Effector memory CD4-positive, alpha-beta T cell (primary cell): ENCODE measurements around the gene HOXD12.

Source experiments
- DNase-seq, 3 donors: peaks; one replicate each; pipeline ENCODE4 v3.0.0-alpha.2; 2020
- H3K27ac ChIP-seq: 2 replicates; pipeline ENCODE4 v1.7.0; 2013; ENCODE audit warnings: mild to moderate bottlenecking, low read length, moderate library complexity; ENCODE audit not compliant: insufficient read depth, poor library complexity, severe bottlenecking
- H3K27me3 ChIP-seq: replicated peaks from 2 replicates; pipeline ENCODE4 v1.7.0; 2013; ENCODE audit warnings: mild to moderate bottlenecking, low read length; ENCODE audit not compliant: insufficient read depth, control insufficient read depth, poor library complexity, severe bottlenecking
- H3K36me3 ChIP-seq: 2 replicates; pipeline ENCODE4 v1.7.0; 2013; ENCODE audit warnings: mild to moderate bottlenecking, low read length, moderate library complexity; ENCODE audit not compliant: control insufficient read depth, insufficient read depth
- H3K4me1 ChIP-seq: 2 replicates; pipeline ENCODE4 v1.7.0; 2013; ENCODE audit warnings: low read length, mild to moderate bottlenecking; ENCODE audit not compliant: control insufficient read depth, insufficient read depth, poor library complexity, severe bottlenecking
- H3K4me3 ChIP-seq: 2 replicates; pipeline ENCODE4 v1.7.0; 2013; ENCODE audit warnings: low read length, low read depth, mild to moderate bottlenecking; ENCODE audit not compliant: insufficient read depth, poor library complexity, severe bottlenecking
- H3K9me3 ChIP-seq: 2 replicates; pipeline ENCODE4 v1.7.0; 2013; ENCODE audit warnings: mild to moderate bottlenecking, low read length, moderate library complexity; ENCODE audit not compliant: control insufficient read depth

HOXD12 gene

DNA sequence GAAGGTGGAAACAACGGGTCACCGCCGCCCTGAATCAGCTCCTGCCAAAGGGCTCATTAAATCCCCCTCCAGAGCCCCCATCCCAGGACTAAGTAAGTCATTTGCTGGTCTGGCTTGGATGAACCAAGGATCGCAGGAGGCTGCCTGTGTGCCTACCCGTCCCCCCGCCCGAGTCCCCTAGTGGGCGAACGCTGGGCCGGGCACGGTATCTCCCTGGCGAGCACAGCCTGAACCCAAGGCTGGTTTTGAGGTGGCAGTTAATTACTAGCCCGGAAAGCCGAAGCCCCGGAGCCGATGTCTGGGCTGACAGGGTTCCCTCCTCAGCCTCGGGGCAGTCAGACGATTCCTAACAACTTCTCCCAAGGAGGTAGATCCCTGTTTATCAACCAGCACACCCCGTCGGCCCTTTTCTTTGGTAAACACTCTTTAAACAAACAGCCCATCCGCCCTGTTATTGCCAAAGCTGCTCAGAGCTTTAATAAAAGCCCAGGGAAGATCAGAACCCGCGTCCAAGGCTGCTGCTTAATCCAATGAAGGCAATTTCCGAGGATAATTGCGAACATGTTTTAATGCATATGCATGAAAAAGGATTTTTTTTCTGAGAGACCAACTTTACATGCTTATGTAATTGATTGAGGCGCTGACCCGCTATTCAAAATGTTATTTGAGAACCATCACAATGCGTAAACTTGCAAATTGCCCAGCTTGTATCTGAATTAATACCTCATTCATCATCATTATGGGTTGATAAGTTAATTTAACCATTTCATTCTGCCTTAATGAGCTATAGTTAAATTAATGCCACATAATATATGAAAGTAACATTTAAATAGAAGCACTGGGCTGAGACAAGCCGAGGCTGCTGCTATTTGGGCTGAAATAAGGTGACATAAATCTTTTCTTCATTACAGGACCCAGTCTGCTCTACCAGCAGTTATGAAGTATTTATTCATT, 26.4 kb upstream of the HOXD12 start:
- H3K27me3 ChIP-seq, result peaks cover 79% of the 10 kb centered on the region
- no peak overlapping the region for H3K27ac ChIP-seq
- no peaks in the 10 kb centered on the region for H3K36me3 ChIP-seq
- no peak for DNase-seq
- H3K4me1 ChIP-seq, result no peaks in the 10 kb centered on the region
- H3K9me3 ChIP-seq, result peaks cover 3% of the 10 kb centered on the region
- H3K4me3 ChIP-seq, result no peak overlapping the region

DNA sequence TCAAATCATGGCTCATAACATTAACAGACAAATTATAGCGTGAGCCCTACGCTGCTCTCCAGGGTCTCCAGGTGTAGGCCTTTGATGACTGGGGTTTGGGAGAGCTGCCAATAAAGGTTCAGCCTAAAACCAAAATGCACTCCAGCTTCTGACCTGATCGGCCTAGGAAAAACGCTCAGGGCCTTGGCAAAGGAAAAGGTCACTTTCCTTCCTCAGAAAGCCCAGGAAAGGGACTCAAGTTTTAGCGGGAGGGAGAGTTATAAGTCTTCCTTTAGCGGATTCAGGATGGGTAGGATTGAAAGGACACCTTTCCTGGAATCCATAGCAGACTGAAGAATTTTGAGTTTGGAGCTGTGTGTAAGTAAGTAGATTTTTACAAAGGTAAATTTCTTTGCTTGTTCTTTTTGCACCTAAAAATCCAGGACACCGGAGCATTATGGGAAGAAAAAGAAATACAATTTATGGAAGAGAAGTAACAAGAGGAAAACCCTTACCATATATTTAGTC, 24.6 kb upstream of the HOXD12 start:
- Histone ChIP-seq H3K27me3 (peaks cover 80% of the 10 kb centered on the region), H3K4me1 (peaks cover 5% of the 10 kb centered on the region), H3K36me3 (no peaks in the 10 kb centered on the region), H3K27ac (no peak overlapping the region), H3K4me3 (no peak overlapping the region), H3K9me3 (peaks cover 3% of the 10 kb centered on the region)
- DNase-seq, result no peak

DNA sequence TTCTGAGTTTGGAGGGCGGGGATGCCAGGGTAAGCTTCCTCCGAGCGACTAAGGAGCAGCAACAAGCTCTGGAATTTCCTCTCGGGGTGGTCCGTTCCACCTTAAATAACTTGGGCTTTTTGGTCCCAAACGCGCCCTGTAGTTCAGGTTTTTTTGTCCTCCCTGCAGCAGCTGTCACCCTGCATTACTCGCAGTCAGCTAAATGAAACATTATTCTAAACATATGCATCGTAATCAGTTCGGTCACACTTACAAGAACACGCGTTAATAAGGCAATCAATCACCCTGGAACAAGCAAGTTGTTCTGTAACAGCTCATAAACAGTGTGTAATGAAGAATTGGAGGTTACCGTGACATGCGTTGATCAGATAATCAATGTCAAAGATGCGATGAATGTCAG, 24.1 kb upstream of the HOXD12 start:
- Histone ChIP-seq H3K4me3 (no peak overlapping the region), H3K36me3 (no peaks in the 10 kb centered on the region), H3K27ac (no peak overlapping the region), H3K9me3 (peaks cover 3% of the 10 kb centered on the region), H3K27me3 (peaks cover 78% of the 10 kb centered on the region), H3K4me1 (peaks cover 5% of the 10 kb centered on the region)
- no peak for DNase-seq

DNA sequence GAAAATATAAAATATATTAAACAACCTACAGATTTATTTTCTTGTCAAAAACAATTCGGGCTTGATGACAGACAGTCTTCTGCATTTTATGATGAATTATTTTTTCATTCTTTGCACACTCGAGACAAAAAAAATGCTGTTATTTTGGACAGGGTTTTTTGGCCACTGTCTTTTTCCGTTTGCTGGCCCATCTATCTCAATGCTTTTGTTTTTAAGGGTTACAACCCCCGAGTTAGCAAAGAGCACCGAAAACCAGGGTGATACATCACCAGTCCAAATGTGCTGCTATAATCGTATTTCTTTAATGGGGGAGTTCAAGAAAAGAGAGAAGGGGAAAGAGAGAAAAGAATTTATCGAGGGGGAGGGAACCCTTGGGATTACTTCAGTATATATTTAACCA, 23.5 kb upstream of the HOXD12 start:
- Histone ChIP-seq H3K27ac (no peak overlapping the region), H3K4me3 (no peak overlapping the region), H3K36me3 (no peaks in the 10 kb centered on the region), H3K9me3 (peaks cover 5% of the 10 kb centered on the region), H3K27me3 (peaks cover 76% of the 10 kb centered on the region), H3K4me1 (peaks cover 5% of the 10 kb centered on the region)
- no peak for DNase-seq

DNA sequence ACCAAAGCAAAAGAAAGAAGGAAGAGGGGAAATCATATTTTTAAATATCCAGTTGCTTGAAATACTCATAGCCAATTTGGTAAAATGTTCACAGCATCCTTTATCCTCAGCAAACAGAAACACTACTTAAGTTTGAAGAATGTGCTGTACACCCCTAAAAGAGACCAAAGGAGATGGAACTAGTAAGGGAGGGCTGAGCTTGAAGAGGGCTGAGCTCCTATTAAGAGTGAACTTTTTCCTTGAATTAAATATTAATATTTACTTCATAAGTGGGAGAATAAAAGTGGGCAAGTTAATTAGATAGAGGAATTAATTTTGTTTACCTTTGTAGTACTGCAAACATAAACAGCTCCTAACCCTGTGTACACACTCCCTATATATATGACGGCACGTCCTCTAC, 22.8 kb upstream of the HOXD12 start:
- Histone ChIP-seq H3K9me3 (peaks cover 12% of the 10 kb centered on the region), H3K4me3 (no peak overlapping the region), H3K4me1 (peaks cover 5% of the 10 kb centered on the region), H3K36me3 (no peaks in the 10 kb centered on the region), H3K27me3 (peaks cover 76% of the 10 kb centered on the region), H3K27ac (no peak overlapping the region)
- no peak for DNase-seq

DNA sequence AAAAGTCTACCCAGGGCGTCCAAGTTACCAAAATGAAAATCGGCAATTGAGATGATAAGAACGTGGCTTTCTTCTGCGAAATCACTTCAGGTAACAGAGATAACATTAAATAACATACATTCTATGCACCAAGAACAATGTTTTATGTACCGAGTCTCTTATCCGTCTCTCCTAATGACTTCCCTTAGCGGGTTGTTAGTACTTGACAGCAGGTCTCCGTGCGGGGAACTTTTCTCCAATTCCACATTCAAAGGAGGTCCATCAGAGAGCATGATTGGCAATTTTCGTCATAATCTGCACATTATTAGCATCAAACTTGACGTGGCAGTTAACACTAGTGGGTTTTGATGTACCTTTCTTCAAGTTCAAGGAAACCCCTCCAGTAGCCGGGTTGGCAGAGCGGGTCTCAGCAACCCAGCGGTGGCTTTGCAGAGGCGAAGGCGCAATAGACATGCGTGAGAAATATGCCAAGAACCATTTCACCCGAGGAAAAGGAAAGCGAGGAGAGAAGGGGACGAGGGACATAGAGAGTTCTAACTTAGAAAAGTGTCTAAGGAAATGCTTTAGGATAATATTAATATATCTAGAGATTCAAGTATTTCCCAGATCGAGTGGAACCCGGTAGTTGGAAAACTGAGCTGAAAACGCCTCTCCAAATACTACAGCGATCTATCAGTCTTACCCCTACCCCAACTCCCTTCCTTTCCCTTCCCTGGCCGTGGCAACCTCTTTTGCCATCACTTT, 20.9 kb upstream of the HOXD12 start:
- no peak overlapping the region for H3K4me3 ChIP-seq
- H3K27me3 ChIP-seq, result peaks cover 78% of the 10 kb centered on the region
- H3K4me1 ChIP-seq, result peaks cover 5% of the 10 kb centered on the region
- H3K9me3 ChIP-seq, result peaks cover 16% of the 10 kb centered on the region
- H3K36me3 ChIP-seq, result no peaks in the 10 kb centered on the region
- DNase-seq, result no peak
- H3K27ac ChIP-seq, result no peak overlapping the region

DNA sequence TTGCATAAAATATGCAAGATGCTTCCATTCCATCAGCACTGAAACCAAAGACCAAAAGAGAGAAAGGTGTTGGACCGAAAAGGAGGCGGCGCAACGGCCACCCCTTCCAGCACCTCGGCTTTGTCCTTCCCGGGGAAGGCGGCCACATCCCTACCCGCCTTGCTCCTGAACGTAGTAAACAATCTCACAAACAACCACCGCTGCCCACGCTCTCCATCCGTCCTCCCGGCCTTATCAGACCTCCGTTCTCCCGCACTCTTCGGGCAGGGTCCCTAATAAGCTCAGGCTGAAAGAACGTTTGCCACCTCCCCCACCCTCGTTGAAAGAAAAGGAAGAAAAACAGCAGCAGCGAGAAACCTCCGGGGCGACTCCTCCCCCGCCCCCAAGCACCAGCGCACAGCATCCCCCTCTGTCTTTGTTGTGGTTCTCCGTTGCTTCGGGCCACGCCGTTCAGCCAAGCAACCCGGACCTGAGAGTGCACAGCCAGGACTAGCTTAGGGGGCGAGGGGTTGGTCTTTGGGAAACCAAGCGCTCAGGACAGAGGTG, 20.2 kb upstream of the HOXD12 start:
- Histone ChIP-seq H3K36me3 (no peaks in the 10 kb centered on the region), H3K4me1 (peaks cover 5% of the 10 kb centered on the region), H3K9me3 (peaks cover 20% of the 10 kb centered on the region), H3K27me3 (peaks cover 79% of the 10 kb centered on the region), H3K4me3 (no peak overlapping the region), H3K27ac (no peak overlapping the region)
- DNase-seq, result no peak

DNA sequence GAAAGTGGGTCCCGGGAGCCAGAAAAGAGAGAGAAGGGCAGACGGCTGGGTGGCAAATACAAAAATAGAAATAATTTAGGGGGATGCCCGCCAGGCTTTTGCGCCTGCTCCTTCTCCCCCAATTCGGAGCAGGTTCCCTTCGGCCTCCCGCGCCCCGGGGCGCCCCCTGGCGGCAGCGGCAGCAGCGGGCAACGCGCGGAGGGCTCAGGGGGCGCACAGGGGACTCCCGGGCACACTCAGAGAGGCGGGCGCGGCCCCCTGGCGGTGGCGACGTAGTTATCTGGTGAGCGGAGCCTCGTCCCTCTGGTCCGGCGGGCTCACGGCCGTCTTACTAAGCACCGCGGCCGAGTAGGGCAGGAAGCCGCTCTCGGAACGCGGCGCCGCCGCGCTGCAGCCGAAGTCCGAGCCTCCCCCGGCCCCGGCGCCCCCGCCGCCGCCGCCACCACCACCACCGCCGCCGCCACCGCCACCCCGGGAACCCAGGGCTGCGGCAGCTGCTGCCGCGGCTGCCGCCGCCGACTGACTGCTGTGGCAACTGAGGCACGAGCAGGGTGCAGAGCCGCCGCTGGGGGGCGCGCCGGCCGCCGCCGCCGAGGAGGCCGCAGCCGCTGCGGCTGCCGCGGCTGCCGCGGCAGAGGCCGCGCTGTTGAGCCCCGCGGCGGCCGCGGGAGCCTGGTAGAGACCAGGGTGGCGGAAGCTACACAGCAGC, 19.6 kb upstream of the HOXD12 start:
- no peaks in the 10 kb centered on the region for H3K36me3 ChIP-seq
- H3K4me3 ChIP-seq, result no peak overlapping the region
- peaks cover 79% of the 10 kb centered on the region for H3K27me3 ChIP-seq
- peaks cover 22% of the 10 kb centered on the region for H3K9me3 ChIP-seq
- peaks cover 5% of the 10 kb centered on the region for H3K4me1 ChIP-seq
- H3K27ac ChIP-seq, result no peak overlapping the region
- no peak for DNase-seq

DNA sequence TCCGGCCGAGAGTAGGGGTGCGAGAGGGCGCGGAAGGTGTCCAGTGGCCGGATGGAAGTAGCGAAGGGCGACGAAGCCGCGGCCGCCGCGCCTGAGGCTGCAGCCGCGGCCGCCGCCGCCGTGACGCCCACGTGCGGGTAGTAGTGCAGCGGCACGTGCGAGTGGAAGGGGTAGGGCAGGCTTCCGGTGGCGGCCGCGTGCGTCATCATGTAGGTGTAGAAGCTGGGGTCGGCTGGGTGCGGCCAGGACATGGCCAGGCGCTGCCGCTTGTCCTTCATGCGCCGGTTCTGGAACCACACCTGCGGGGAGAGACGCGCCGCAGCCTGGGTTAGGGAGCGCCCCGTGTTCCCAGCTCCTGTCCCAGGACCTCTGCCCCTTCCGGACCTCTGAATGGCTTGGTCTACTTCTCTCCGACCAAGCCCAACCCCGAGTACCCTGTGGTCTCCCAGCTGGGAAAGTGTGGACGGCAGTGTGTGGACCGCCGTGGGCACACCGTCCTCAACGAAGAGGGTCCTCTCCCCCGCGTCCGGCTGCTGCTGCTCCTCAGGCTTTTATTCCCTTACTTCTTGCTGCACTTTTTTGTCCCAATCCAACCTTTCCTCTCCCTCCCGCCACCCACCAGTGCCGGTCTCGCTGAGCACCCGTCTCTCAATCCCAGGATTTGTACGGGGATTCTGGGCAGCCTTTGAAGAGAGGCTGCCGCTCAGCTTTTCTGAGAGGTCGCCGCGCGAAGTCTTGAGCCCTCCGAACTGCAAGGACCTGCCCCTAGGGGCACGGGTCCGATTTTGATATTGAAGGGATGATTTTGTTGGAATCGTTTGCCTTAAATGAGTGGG, 18.8 kb upstream of the HOXD12 start:
- DNase-seq, result no peak
- peaks cover 5% of the 10 kb centered on the region for H3K4me1 ChIP-seq
- no peaks in the 10 kb centered on the region for H3K36me3 ChIP-seq
- no peak overlapping the region for H3K27ac ChIP-seq
- peaks cover 28% of the 10 kb centered on the region for H3K9me3 ChIP-seq
- H3K4me3 ChIP-seq, result no peak overlapping the region
- H3K27me3 ChIP-seq, result peaks cover 79% of the 10 kb centered on the region
